ENCODE results near the gene SIMC1.
"Not testable (repeated sequence)": the region's sequence is repeated elsewhere in the genome, so short reads cannot be mapped to it uniquely, and the experiment has no call there.

Gene SIMC1

DNA sequence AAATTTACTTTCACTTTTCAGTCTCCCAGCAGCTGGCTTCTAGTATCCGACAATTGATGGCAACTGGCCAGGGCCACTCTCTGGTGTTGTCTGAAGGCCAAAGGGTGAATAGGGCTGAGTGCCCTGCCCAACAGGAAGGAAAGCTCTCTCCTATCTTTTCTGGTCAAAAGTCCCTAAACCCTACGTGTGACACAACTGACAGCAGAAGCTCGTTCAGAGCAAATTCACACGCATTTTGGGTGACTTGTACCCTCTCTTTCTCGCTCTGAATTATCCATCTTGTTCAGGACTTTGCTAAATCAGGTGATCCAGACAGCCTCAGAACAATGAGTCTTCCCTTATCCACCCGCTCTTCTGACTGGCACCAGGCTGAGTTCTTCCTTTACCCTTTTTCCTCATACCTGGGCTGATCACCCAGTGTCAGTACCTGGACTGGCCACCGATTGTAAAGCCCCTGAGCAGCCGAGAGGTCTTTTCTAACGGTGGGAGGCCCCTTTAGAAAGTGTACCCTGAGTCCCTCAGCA lies 21.8 kb upstream of the SIMC1 start:
- DNase-seq: peak; percentile 13

DNA sequence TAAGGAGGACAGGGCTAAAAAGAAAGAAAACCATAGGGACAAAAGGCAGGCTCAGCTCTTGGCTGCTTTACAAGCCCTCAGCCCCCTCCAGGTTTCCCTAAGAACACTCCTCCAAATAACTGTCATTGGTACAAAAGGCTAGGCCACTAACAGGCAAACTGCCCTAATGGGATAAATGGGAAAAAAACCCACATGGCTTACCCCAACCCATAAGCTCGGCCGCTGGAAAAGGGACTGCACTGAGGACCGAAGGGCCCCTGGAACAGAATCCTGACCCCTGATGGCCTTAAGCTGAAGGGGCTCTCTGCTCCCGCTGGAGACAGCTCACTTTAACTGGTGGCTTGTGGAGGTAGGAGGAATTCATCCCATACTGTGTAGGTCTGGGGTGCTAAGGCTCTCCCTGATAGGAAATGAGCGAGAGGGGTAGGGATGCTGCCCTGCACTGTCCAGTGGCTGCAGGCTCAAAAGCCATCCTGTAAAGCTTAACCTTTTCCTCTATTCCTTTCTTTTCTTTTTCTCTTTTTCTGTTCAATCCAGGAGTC lies 21.0 kb upstream of the SIMC1 start:
- DNase-seq: not testable (repeated sequence)

DNA sequence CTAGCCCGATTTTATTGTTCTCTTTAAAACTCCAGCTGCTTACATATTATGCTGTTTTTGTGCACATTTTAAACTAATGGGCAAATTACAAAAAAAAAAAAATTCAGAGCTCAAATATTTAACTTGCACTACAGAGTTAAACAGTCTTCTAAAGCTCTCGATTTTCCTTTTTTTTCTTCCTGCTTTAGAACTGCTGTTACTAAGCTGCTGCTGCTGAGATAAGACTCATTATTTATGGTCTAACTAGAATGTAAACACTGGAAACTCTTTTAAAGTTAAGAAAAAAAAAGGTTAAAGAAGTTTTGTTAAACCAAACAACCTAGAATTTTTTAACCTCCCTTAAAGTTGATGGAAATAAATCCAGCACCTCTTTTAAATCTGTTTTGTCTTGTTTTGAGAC lies 20.5 kb upstream of the SIMC1 start:
- not testable (repeated sequence) for DNase-seq

DNA sequence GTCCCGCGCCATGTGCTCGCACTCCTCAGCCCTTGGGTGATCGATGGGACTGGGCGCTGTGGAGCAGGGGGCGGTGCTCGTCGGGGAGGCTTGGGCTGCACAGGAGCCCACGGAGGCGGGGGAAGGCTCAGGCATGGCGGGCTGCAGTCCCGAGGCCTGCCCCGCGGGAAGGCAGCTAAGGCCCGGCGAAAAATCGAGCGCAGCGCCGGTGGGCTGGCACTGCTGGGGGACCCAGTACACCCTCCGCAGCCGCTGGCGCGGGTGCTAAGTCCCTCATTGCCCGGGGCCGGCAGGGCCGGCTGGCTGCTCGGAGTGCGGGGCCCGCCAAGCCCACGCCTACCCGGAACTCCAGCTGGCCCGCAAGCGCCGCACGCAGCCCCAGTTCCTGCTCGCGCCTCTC lies 16.2 kb upstream of the SIMC1 start:
- not testable (repeated sequence) for DNase-seq

DNA sequence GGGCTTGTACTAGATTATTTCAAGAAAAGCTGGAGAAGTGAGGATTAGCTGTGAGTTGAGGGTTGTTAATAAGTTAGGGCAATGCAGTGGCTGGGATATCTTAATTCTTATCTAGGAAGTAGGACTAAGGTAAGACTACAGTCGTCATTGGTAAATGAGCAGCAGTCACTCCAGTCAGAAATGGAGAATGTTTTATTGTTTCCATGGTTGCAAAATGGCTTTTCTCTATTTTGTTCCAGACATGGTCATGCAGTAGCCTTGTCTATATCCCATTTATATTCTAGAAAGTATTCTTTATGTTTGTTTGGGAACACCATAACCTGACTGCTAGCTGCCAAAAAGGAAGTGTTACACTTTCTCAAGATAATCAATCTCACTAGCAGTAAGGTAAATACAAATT lies 9.9 kb upstream of the SIMC1 start:
- DNase-seq: not testable (repeated sequence)

DNA sequence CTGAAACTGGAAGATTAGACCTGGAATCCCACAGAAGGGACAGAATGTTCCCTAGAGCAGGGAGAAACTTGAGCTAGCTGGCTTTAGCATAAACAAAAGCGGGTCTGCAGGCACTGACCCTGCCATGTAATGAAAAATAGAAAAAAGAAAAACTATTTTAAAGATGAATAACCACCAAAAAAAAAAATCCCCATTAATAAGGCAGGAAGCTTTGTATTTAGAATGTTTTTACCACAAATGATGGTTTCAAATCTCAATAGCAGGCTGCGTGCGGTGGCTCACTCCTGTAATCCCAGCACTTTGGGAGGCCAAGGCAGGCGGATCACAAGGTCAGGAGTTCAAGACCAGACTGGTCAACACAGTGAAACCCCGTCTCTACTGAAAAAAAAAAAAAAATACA lies 5.0 kb upstream of the SIMC1 start:
- DNase-seq: not testable (repeated sequence)

DNA sequence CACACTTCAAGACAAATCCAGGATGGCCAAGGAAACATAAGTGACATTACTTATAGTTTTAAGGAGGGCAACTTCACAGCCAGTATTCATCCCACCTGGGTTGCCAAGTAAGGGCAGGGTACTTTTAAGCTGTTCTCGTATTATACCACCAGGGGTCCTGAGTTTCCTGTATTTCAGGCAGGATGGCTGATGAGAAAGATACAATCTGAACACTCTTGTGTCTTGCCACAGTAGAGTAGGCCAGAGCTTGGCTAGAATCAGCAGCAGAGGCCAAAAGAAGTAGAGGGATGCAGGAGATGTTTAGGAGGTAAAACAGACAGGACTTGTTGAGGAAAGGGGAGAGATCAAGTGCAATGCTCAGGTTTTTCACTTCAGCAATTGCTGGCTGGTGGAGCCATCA lies 3.1 kb upstream of the SIMC1 start:
- DNase-seq: peak; percentile 35

DNA sequence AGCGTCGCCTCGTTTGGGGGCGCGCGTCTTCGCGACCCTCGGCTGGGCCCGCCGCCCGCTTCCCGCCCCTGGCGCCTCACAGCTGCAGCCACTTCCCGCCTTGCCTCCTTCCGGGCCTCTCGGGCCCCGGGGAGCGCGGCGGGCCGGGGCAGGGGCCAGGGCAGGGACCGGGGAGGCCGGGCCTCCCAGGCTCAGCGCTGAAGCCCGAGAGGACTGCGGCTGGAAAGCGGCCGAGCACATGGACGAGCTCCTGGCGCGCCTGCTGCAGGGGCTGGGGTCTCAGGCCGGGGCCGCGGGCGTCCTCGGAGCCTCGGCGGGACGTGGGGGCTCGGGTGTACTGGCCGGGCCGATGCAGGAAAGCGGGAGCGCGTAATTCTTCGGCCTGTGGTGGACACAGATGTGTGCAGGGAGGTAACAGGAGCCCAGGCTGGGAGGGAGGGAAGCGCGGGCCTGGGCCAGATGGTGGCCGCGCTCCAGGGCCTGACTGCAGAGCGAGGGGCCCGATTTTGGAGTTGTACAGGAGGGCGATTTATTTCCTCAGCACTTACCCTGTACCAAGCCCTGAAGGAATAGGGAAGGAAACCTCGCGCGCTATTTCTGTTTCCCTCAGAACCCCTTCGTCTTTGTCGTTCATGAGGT lies 540 bp downstream of the SIMC1 start:
- not testable (repeated sequence) for DNase-seq

DNA sequence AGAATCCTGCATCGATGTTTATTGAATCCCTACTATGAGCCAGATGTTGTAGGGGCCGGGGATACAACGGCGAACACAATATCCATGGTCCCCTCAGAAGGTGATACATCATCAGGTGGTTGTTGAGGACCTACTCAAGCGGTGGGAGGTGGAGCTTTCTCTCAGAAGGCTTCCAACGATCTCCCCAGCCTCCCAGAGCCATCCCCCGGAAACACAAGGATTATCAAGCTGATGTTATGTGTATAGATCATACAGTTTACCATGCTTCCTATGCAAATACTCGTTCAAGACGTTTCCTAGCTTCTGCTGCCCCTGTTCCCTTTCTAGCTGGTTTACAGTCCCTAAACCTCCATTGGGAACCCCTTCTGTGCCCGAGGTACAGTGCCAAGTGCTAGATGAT lies 1.1 kb downstream of the SIMC1 start:
- DNase-seq: not testable (repeated sequence)

DNA sequence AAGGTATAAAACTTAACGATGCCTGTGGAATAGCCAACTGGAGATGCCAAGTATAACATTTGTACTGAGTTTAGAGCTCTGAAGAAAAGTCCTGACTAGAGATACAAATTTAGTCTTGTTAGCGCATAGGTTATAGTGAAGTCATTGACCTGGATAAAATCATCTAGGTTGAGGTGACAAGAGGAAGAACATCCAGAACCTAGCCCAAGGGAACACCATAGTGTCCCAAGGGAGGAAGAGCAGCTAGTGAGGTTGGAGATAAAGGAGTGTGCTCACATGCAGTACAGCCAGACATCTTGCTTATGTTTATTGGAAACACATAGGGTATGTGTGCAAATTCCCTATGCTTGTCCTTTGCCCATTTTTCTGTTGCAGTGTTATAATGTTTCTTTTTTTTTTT lies 6.1 kb downstream of the SIMC1 start:
- not testable (repeated sequence) for DNase-seq

DNA sequence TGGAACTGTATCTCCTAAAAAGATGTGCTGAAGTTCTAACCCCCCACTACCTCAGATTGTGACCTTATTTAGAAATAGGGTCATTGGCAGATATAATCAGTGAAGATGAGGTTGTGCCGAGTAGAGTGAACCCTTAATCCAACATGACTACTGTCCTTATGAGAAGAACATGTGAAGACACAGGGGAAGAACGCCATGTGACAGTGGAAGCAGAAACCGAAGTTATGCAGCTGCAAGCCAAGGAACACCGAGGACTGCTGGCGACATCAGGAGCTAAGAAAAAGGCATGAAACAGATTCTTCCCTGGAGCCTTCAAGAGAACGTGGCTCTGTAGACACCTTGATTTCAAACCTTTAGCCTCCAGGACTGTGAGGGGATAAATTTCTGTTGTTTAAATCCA lies 6.8 kb downstream of the SIMC1 start:
- DNase-seq: not testable (repeated sequence)

DNA sequence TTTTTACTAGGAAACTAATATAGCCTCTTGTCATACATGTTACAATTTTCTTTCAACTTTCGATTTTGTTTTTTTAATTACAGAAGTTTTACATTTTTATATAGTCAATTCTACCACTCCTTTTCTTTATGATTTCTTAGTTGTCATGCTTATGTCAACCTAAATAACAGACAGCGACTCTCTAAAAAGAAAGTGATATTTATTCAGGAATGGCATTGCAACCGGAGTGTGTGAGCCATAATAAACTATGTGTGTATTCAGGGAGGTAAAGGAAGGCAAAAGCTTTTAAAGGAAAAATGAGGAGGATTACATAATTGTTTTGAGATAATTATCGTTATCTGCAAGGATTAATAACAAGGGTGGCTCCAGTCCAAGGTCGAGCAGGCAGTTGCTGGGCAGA lies 7.3 kb downstream of the SIMC1 start:
- not testable (repeated sequence) for DNase-seq

DNA sequence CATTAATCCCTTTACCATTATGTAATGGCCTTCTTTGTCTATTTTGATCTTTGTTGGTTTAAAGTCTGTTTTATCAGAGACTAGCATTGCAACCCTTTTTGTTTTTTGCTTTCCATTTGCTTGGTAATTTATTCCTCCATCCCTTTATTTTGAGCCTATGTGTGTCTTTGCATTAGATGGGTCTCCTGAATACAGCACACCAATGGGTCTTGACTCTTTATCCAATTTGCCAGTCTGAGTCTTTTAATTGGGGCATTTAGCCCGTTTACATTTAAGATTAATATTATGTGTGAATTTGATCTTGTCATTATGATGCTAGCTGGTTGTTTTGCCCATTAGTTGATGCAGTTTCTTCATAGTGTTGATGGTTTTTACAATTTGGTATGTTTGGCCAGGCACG lies 12.5 kb downstream of the SIMC1 start:
- not testable (repeated sequence) for DNase-seq

DNA sequence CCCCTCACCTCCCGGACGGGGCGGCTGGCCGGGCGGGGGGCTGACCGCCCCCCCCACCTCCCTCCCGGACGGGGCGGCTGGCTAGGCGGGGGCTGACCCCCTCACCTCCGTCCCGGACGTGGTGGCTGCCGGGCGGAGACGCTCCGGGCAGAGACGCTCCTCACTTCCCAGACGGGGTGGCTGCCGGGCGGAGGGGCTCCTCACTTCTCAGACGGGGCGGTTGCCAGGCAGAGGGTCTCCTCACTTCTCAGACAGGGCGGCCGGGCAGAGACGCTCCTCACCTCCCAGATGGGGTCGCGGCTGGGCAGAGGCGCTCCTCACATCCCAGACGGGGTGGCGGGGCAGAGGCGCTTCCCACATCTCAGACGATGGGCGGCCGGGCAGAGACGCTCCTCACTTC lies 13.9 kb downstream of the SIMC1 start:
- not testable (repeated sequence) for DNase-seq

DNA sequence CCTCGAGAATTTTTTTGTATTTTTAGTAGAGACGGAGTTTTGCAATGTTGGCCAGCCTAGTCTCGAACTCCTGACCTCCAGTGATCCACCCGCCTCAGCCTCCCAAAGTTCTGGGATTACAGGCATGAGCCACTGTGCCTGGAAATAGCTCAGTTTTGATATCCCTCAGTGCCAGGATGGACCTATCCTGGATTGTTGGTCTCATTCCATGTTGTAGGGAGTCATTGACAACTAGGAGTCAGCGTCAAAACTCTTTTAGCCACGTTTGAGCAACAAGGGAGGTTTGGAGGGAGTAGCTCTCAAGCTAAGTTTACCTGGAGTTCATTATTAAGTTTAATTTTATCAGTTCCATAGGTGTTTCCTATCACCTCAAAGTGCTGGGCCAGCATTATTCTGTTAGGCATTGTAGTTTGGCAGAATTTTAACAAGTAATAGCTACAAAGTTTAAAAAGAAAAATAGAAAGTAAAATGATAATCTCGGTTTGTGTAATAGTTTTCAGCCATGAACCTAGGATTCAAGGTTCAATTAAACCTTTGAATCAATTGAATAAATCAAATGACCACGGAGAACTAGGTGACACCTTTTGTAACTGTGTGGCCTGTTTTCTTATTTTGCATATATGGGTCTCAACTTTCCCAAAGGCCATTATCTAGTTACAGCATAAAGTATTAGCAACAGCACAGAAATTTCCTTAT lies 15.3 kb downstream of the SIMC1 start:
- DNase-seq: not testable (repeated sequence)

DNA sequence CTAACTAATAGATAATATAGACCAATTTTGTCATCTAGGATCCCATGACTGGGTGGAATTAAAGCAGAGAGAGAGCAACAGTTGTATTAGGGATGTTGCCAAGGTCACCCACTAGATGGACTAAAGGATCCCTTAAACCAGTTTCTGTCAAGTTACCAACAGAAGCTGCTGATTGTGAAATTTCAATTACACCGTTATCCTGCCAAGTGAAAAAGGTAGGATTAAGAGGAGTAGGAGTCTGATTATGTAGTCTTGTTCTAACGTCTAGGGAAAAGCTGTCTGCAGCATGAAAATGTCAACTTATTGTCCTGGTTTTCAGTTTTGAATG lies 15.8 kb downstream of the SIMC1 start:
- not testable (repeated sequence) for DNase-seq

DNA sequence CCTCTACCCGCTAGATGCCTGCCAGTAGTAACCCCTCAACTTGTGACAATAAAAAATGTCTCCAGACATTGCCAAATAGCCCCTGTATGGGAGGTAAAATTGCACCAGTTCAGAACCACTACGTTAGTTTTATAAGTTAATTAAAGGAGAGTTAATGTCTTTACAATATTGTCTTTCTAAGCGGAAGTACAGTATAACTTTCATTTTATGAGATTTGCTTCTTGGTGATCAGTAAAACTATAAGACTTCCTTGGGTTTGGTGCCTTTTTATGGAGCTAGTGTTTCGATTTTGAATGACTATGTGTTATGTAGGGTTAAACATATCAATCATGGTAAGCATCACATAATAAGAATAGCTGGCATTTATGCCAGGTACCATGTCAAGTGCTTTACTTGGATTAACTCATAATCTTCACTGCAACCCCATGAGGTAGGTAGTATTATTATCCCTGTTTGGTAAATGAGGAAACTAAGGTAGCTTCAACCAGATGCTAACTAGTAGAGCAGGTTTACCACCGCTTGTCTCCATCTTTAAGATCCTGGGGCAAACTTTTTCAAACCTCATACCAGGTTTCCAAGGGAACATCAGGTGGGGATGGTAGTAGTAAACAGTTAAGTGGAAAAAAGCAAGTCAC lies 19.8 kb downstream of the SIMC1 start:
- not testable (repeated sequence) for DNase-seq

DNA sequence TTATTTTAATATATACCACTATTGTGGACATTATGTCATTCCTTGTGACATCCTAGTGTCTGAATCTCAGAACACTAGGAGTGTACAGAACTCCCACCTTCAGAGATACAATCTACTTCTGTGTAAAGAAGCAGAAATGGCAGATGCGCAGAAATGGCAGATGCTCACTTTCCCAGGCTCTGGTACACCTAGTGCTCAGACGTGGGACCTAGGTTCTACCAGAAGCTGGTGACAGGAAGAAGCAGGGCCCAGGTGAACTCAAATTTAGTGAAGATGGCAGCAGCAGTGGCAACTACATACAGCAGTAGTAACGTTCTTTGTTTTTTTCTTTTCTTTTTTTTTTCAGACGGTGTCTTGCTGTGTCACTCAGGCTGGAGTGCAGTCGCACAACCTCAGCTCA lies 22.5 kb downstream of the SIMC1 start:
- not testable (repeated sequence) for DNase-seq

DNA sequence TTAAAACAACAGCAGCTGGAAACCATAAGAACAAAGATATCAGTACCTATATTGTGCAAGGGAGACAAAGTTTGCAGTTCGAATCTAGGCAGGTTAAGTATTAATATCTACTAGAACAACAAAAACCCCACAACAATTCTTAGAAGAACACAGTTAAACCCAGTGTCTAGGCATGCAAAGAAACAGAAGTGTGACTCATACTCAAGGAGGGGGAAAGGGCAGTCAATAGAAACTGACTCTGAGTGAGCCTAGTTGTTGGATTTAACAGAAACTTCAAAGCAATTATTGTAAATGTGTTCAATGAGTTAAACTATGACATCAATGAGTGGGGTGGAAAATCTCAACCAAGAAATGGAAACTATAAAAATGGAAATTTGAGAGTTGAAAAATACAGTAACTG lies 28.2 kb downstream of the SIMC1 start:
- not testable (repeated sequence) for DNase-seq

DNA sequence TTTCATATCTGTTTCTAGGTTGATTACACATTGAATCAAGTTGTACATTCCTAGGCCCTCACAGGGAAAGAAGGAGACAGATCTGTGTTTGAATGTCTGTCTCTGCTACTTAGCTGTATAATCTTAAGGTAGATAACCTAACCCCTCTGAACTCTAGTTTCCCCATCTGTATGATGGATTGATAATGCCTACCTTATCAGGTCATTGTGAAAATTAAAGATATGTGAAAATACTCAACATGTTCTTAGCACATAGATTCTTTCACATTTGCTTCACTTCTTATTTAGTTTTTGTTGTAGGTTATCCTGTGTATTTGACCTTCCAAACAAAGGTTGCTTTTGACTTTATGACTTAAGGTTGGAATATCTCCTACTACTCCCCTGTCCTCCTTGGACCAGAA lies 50.8 kb downstream of the SIMC1 start:
- DNase-seq: not testable (repeated sequence)

DNA sequence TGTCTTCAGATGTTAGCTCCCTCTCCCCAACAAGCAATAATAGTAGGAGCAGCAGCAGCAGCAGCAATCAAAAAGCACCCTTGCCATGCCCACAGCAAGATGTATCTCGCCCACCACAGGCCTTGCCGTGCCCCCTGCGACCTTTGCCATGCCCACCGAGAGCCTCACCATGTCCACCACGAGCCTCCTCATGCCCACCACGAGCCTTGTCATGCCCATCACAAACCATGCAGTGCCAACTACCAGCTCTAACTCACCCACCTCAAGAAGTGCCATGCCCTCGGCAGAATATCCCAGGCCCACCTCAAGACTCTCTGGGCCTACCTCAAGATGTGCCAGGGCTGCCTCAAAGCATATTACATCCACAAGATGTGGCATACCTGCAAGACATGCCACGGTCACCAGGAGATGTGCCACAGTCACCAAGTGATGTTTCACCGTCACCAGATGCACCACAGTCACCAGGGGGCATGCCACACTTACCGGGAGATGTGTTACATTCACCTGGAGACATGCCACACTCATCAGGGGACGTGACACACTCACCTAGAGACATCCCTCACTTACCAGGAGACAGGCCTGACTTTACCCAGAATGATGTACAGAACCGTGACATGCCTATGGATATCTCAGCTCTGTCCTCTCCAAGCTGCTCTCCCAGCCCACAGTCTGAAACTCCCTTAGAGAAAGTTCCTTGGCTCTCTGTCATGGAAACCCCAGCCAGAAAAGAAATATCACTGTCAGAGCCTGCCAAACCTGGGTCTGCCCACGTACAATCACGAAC lies 52.0 kb downstream of the SIMC1 start:
- DNase-seq: not testable (repeated sequence)

DNA sequence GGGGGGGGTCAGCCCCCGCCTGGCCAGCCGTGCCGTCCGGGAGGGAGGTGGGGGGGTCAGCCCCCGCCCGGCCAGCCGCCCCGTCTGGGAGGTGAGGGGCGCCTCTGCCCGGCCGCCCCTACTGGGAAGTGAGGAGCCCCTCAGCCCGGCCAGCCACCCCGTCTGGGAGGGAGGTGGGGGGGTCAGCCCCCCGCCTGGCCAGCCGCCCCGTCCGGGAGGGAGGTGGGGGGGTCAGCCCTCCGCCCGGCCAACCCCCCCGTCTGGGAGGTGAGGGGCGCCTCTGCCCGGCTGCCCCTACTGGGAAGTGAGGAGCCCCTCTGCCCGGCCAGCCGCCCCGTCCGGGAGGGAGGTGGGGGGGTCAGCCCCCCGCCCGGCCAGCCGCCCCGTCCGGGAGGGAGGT lies 67.1 kb downstream of the SIMC1 start:
- not testable (repeated sequence) for DNase-seq
